ENCODE measurements around the gene CNNM2.

- no peak for TF ChIP-seq CTCF (conservative IDR thresholded peaks at IDR 0.05; ENCODE audit: low read length)
- TF ChIP-seq EZH2phosphoT487 (IDR thresholded peaks at IDR 0.05; ENCODE audit: borderline replicate concordance) = no peak
Observed at GRCh38 chr10:102998399-102998907, 80.4 kb downstream of the CNNM2 start.
